ENCODE measurements around the gene PSMG4. TPM values are rescaled to one million over a fixed set of nuclear protein-coding genes. Genes with fewer than 3 reads are reported as not detected.

Gene PSMG4
- total and polyA plus RNA-seq, 10 of the 15 experiments (the other 5 are each of a cell fraction or from before 2014, with no cell fraction given), result 7.1 to 62.6 (median 29.8) TPM

- TF ChIP-seq YBX1 (IDR thresholded peaks at IDR 0.05) (no peak), PAX5 (IDR thresholded peaks at IDR 0.05; ENCODE audit: borderline replicate concordance, low read depth, low read length) (no peak), BHLHE40 (IDR thresholded peaks at IDR 0.05; ENCODE audit: borderline replicate concordance in 1 of 2, low read depth in 2 of 2, low read length in 1 of 2) (peak; percentile 60 to 77; a peak in 3 of 4 replicates), CREB1 (IDR thresholded peaks at IDR 0.05; ENCODE audit: low read depth) (peak; percentile 57; the same call in 1 of the 2 replicates), NKRF (conservative IDR thresholded peaks at IDR 0.05) (peak; percentile 89), CBX5 (IDR thresholded peaks at IDR 0.05; ENCODE audit: low read depth) (no peak), GATAD2B (conservative IDR thresholded peaks at IDR 0.05; ENCODE audit: low read depth) (peak; percentile 87), WRNIP1 (IDR thresholded peaks at IDR 0.05; ENCODE audit: borderline replicate concordance, low read depth, low read length) (no peak), CTCF (IDR thresholded peaks at IDR 0.05 in 2 of 3, conservative IDR thresholded peaks at IDR 0.05 in 1 of 3; ENCODE audit: control insufficient read depth in 2 of 3, extremely low read depth in 1 of 3, insufficient read depth in 1 of 3, low read depth in 3 of 3, low read length in 3 of 3) (0 out of 6 replicates have a peak, but pooled peaks of 1 of the 3 experiments have one; percentile 5), BCL11A (IDR thresholded peaks at IDR 0.05; ENCODE audit: low read depth, low read length) (no peak), NFYB (IDR thresholded peaks at IDR 0.05; ENCODE audit: insufficient read depth, low read depth, low read length) (no peak), ASH2L (IDR thresholded peaks at IDR 0.05; ENCODE audit: borderline replicate concordance, low read depth) (no peak), NFIC (IDR thresholded peaks at IDR 0.05; ENCODE audit: low read depth, low read length) (no peak), PBX3 (IDR thresholded peaks at IDR 0.05; ENCODE audit: insufficient replicate concordance, low read depth, low read length) (no peak), SMAD1 (IDR thresholded peaks at IDR 0.05; ENCODE audit: low read depth, partially characterized antibody) (no peak), POLR2A (IDR thresholded peaks at IDR 0.05; ENCODE audit: low read depth, low read length) (peak; percentile 92), NR2C1 (IDR thresholded peaks at IDR 0.05) (no peak), USF1 (IDR thresholded peaks at IDR 0.05; ENCODE audit: borderline replicate concordance, extremely low read length, insufficient read depth, low read depth, low read length) (no peak), RUNX3 (IDR thresholded peaks at IDR 0.05; ENCODE audit: low read length) (no peak; the same call in 1 of the 2 replicates), PKNOX1 (IDR thresholded peaks at IDR 0.05) (no peak), KDM1A (IDR thresholded peaks at IDR 0.05; ENCODE audit: borderline replicate concordance) (no peak)
Measured at GRCh38 chr6:3258720-3259490, at the start of gene PSMG4 (continued).

Measured in GM12878 (cell line).